DMS114 treated with DMSO at 0.1 percent for 48 hours (cell line): ENCODE data around the gene ZMYND8.
"Not testable (repeated sequence)": the region's sequence is repeated elsewhere in the genome, so short reads cannot be mapped to it uniquely, and the experiment has no call there.

Experiments
- DNase-seq: peaks from one replicate; lab custom pipeline; 2025; ENCODE audit not compliant: unreplicated experiment; lab: John Stamatoyannopoulos, UW

ZMYND8 gene

GRCh38 chr20:47356526-47357295 is at the start of gene ZMYND8:
TSS of gene ZMYND8 (minus strand) at chr20:47356699. CDS start at chr20:47356670, 29 bp downstream.
- DNase-seq, result peak; percentile 84

GRCh38 chr20:47405775-47406325 is 49.4 kb upstream of the ZMYND8 start:
- DNase-seq, result no peak

- DNase-seq, result no peak
These were observed 44.2 kb upstream of the ZMYND8 start for GRCh38 chr20:47400685-47401084.

GRCh38 chr20:47397652-47398301 is 41.3 kb upstream of the ZMYND8 start:
- DNase-seq, result no peak

- DNase-seq, result no peak
These were observed 40.4 kb upstream of the ZMYND8 start for GRCh38 chr20:47396762-47397476.

GRCh38 chr20:47393796-47394514 is 37.5 kb upstream of the ZMYND8 start:
- DNase-seq, result not testable (repeated sequence)

GRCh38 chr20:47392721-47393073 is 36.2 kb upstream of the ZMYND8 start:
- DNase-seq, result no peak

- DNase-seq, result no peak
These were observed 35.7 kb upstream of the ZMYND8 start for GRCh38 chr20:47392015-47392720.

GRCh38 chr20:47391276-47392010 is 34.9 kb upstream of the ZMYND8 start:
- no peak for DNase-seq

GRCh38 chr20:47389867-47390347 is 33.4 kb upstream of the ZMYND8 start:
- no peak for DNase-seq

GRCh38 chr20:47385968-47386367 is 29.5 kb upstream of the ZMYND8 start:
- not testable (repeated sequence) for DNase-seq

GRCh38 chr20:47382746-47383415 is 26.4 kb upstream of the ZMYND8 start:
- DNase-seq, result no peak

GRCh38 chr20:47380481-47380880 is 24.0 kb upstream of the ZMYND8 start:
- DNase-seq, result no peak

- no peak for DNase-seq
These were observed 23.1 kb upstream of the ZMYND8 start for GRCh38 chr20:47379433-47380150.

- DNase-seq, result no peak
These were observed 20.7 kb upstream of the ZMYND8 start for GRCh38 chr20:47377122-47377722.

- not testable (repeated sequence) for DNase-seq
These were observed 19.7 kb upstream of the ZMYND8 start for GRCh38 chr20:47376096-47376643.

GRCh38 chr20:47374121-47374520 is 17.6 kb upstream of the ZMYND8 start:
- DNase-seq, result not testable (repeated sequence)
